Neural cell (in vitro differentiated cells): Measurements from ENCODE around the gene ARSA.

Experiments used
- EP300 ChIP-seq: fragments of 450-650 bp; conservative IDR thresholded peaks from 2 replicates; pipeline ENCODE4 v1.6.1; 2014; ENCODE audit warnings: antibody characterized with exemption, mild to moderate bottlenecking, moderate library complexity; ENCODE audit not compliant: poor library complexity, severe bottlenecking
- EZH2 ChIP-seq: fragments of 200-600, 300-800 bp; shearing (Covaris generic), sonication (generic); IDR thresholded peaks from 2 replicates; pipeline ENCODE4 v1.6.1; 2014; ENCODE audit warnings: antibody characterized with exemption, low read length, borderline replicate concordance, mild to moderate bottlenecking; ENCODE audit not compliant: insufficient read depth, poor library complexity, severe bottlenecking
- RAD21 ChIP-seq: fragments of 450-650 bp; conservative IDR thresholded peaks from 2 replicates; pipeline ENCODE4 v1.6.1; 2014; ENCODE audit warnings: antibody characterized with exemption, mild to moderate bottlenecking, moderate library complexity
- SMC3 ChIP-seq: fragments of 450-650 bp; conservative IDR thresholded peaks from 2 replicates; pipeline ENCODE4 v1.6.1; 2014; ENCODE audit warnings: antibody characterized with exemption, mild to moderate bottlenecking, moderate library complexity; ENCODE audit not compliant: poor library complexity
- TF ChIP-seq, protein P1 (sequence below): fragments of 450-650 bp; IDR thresholded peaks from 2 replicates; pipeline ENCODE4 v1.5.1; 2014; ENCODE audit warnings: antibody characterized with exemption, mild to moderate bottlenecking, moderate library complexity; ENCODE audit not compliant: poor library complexity, severe bottlenecking

DNA sequence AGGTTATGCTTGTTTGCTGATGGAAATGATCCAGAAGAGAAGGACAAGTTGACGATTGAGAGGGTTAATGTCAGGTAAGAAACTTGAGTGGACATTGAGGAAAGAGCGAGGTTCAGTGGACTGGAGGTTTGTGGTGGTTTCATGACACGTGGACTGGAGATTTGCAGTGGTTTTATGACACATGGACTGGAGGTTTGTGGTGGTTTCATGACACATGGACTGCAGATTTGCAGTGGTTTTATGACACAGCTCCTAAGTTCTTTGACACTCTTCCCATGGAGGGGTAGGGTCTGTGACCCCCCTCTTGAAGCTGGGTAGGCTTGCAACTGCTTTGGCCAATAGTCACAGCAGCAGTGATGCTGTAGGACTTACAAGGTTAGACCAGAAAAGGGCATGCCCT is 32.8 kb downstream of the ARSA start:
- TF ChIP-seq, protein P1, sequence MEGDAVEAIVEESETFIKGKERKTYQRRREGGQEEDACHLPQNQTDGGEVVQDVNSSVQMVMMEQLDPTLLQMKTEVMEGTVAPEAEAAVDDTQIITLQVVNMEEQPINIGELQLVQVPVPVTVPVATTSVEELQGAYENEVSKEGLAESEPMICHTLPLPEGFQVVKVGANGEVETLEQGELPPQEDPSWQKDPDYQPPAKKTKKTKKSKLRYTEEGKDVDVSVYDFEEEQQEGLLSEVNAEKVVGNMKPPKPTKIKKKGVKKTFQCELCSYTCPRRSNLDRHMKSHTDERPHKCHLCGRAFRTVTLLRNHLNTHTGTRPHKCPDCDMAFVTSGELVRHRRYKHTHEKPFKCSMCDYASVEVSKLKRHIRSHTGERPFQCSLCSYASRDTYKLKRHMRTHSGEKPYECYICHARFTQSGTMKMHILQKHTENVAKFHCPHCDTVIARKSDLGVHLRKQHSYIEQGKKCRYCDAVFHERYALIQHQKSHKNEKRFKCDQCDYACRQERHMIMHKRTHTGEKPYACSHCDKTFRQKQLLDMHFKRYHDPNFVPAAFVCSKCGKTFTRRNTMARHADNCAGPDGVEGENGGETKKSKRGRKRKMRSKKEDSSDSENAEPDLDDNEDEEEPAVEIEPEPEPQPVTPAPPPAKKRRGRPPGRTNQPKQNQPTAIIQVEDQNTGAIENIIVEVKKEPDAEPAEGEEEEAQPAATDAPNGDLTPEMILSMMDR: no peak
- no peak for TF ChIP-seq EP300
- TF ChIP-seq RAD21: no peak
- TF ChIP-seq EZH2: no peak
- no peak for TF ChIP-seq SMC3
